Stimulated activated CD8-positive, alpha-beta memory T cell treated with anti-CD3 and anti-CD28 coated beads, Interleukin-15, amount 100 ng/mL, for 48 hours (primary cell): Measurements from ENCODE around the gene PTGER4.
"Not testable (repeated sequence)": the region's sequence is repeated elsewhere in the genome, so short reads cannot be mapped to it uniquely, and the experiment has no call there.

ENCODE experiments used
- DNase-seq, 2 donors: peaks; one replicate each; pipeline ENCODE4 v3.0.0-alpha.2; 2020; ENCODE audit warnings: low read depth in 2 of 2

Gene PTGER4

GRCh38 chr5:40679913-40680681 lies at the start of gene PTGER4:
PTGER4 (plus strand) TSS chr5:40679915; CDS start chr5:40680994, 1,079 bp downstream.
- no peak for DNase-seq

DNA sequence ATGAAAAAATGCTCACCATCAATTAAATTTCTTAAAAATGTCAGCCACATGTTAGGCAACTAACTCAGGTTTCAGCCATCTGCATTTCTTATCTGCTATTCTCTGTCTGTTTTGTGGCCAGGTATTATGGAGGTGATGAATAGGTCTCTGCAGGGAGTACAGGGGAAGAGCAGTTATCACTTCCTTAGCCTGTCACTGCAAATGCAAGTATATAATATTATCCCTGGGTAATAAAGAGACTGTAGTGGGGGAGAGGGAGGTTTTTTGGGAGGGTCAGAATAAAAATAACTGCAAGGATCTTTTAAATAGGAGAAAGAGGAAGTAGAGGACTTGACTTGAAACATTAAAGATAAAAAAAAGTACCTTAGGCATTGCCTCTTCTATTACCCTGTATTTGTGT lies 49.6 kb upstream of the PTGER4 start:
- DNase-seq: no peak

DNA sequence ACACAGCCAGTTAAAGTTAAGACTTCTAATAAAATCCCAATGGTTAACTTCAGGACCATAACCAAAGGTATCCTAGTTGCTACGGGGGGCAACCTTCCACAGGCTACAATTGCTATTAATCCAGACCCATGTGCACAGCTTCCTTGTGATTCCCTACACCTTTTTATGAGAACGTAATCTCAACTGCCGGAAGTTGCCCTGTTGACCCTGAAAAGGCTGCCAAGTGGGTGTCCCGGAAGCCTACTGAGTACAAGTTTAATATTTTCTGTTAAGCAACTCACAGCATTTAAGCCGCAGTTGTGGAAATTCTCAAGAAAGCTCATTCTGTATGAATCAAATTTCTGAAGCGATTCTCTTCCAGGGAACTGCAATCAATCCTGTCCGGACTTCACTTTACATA lies 48.5 kb upstream of the PTGER4 start:
- no peak for DNase-seq

- DNase-seq: no peak
These were observed 45.6 kb upstream of the PTGER4 start for GRCh38 chr5:40634154-40634553.

- no peak for DNase-seq
These were observed 45.1 kb upstream of the PTGER4 start for GRCh38 chr5:40634593-40634992.

- not testable (repeated sequence) for DNase-seq
These were observed 40.2 kb upstream of the PTGER4 start for GRCh38 chr5:40639531-40639930.

DNA sequence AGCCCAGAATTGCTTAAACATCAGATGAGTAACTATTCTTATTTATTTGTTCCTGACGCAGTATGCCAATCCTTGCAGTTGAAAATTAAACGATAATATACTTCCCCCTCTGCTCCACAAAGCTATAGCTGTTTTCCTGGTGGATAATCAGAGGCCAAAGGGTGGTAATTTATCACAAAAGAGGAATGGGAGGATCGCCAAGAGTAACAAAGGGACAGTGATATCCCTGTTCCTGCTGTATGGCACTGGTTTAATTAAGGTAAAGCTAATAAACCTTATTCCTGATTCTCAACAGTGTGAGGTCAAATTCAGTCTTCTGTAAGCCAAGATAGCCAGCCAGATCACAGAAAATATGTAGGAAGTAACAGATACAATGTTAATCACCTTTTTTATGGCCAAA lies 33.4 kb upstream of the PTGER4 start:
- no peak for DNase-seq

- DNase-seq: no peak
These were observed 31.6 kb upstream of the PTGER4 start for GRCh38 chr5:40648150-40648549.

DNA sequence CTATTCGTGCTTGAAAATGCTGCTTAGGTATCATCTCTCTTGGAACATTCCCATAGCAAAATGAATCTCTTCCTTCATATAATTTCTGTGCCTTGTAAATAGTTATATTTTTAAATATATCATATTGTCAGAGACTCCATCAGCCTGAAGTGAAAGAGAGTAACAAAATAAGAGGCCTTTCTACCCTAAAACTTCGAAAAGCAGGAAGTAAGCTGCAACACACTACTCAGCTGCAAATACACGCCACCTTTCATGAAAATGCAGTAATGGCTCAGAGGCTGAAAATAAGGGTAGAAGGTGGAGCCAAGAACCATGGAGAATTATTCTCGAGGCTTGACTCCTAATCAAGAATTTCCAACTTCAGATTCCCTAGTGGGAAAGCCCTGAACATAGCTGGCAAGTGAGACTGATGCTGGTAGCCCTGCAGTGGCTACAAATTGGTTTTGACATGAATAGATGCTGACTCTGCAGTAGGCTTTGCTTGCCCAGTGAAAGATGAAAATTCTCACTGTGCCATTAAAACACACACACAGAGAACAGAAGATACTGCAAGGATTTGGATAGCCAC lies 30.2 kb upstream of the PTGER4 start:
- no peak for DNase-seq

DNA sequence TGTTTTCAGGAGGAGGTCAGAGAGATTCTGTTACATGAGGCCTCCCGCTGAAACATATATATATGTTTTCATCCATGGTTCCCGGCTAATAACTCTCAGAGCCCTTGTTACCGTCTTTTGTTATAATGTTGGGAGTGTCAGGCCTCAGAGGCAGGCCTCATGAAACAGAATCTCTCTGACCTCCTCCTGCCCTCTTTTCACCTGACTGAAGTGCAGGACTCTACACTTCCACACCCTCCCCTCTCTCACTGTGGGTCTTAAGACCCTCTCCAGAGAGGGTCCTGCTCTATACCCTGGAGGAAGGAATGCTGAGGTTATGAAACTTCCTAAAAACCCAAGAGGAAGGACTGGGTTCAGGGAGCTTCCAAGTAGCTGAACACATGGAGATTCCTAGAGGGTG lies 28.5 kb upstream of the PTGER4 start:
- DNase-seq: no peak

GRCh38 chr5:40652441-40653220 lies 27.1 kb upstream of the PTGER4 start:
- DNase-seq: no peak

- no peak for DNase-seq
These were observed 26.3 kb upstream of the PTGER4 start for GRCh38 chr5:40653221-40654022.

- DNase-seq: no peak
These were observed 25.2 kb upstream of the PTGER4 start for GRCh38 chr5:40654377-40654991.

GRCh38 chr5:40655138-40655537 lies 24.6 kb upstream of the PTGER4 start:
- no peak for DNase-seq

- DNase-seq: not testable (repeated sequence)
These were observed 23.6 kb upstream of the PTGER4 start for GRCh38 chr5:40656091-40656490.

DNA sequence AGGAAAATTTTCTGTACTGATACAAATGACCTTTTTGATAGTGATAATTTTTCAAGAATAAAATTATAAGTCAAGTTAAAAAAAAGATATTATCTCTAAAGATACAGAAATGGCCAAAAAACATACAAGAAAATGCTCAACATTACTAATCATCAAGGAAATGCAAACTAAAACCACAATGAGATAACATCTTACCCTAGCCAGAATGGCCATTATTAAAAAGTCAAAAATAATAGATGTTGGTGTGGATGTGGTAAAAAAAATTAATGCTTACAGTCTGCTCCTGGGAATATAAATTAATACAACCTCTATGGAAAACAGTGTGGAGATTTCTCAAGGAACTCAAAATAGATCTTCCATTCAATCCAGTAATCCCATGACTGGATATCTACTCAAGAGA lies 22.9 kb upstream of the PTGER4 start:
- DNase-seq: no peak

DNA sequence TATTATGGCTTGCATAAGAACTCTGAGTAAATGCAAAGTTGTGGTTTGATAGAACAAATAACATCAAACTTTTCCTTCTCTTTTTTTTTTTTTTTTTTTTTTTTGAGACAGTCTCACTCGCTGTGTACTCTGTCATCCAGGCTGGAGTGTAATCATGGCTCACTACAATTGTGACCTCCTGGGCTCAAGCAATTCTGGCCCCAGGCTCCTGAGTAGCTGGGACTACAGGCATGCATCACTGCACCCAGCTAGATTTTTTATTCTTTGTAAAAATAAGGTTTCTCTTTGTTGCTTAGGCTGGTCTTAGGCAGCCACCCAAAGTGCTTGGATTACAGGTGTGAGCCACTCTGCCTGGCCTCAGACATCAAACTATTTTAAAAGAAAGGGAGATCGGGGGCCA lies 19.0 kb upstream of the PTGER4 start:
- no peak for DNase-seq

GRCh38 chr5:40665635-40666298 lies 13.9 kb upstream of the PTGER4 start:
- no peak for DNase-seq

- no peak for DNase-seq
These were observed 13.1 kb upstream of the PTGER4 start for GRCh38 chr5:40666657-40667056.

GRCh38 chr5:40667161-40667663 lies 12.5 kb upstream of the PTGER4 start:
- DNase-seq: no peak
